Muscle of back (tissue), 11 donors: ENCODE results near the gene RFX2. TPM values are rescaled to one million over a fixed set of nuclear protein-coding genes. Genes with fewer than 3 reads are reported as not detected.
"Not testable (repeated sequence)": the region's sequence is repeated elsewhere in the genome, so short reads cannot be mapped to it uniquely, and the experiment has no call there.

Source experiments
- DNase-seq, 3 donors: peaks; one replicate each; pipeline versions ENCODE4 v3.0.0 to v3.0.0-alpha.2; 2013
- polyA plus RNA-seq, 10 donors: library from polyadenylated mRNA; unstranded; fragments of 120-200 nt; gene quantifications; one replicate each; pipeline ENCODE4 v1.2.1, GENCODE V29; 2013; ENCODE audit not compliant: insufficient read length in 10 of 10

Gene RFX2
- polyA plus RNA-seq, 10 donors: 5.2 to 10.9 (median 6.9) TPM

DNA sequence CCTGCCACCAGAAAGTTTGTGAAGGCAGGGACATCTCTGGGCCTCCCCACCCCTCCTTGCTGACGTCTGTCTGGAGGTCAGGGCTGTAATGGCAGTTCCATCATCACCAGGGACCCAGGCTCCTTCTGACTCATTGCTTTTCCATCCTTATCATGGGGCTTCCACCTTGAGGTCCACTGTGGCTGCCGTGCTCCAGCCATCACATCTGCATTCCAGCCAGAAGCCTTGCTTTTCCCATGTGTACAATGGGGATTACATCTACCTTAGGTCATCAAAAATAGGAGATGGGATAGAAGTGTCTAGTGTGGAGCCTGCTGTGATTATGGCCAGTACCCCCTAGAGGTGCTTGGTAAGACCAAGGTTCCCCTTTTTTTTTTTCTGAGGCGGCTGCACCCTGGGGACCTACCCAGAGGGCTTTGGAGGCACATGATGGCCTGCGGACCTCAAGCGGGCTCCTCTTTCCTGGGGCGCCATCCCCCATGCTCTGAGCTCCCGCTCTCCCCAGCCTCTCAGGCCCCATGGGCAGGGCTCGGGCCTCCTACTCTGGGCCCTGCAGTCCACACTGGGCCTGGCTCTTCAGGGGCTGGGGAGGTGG, 119.0 kb downstream of the RFX2 start:
- no peak for DNase-seq

DNA sequence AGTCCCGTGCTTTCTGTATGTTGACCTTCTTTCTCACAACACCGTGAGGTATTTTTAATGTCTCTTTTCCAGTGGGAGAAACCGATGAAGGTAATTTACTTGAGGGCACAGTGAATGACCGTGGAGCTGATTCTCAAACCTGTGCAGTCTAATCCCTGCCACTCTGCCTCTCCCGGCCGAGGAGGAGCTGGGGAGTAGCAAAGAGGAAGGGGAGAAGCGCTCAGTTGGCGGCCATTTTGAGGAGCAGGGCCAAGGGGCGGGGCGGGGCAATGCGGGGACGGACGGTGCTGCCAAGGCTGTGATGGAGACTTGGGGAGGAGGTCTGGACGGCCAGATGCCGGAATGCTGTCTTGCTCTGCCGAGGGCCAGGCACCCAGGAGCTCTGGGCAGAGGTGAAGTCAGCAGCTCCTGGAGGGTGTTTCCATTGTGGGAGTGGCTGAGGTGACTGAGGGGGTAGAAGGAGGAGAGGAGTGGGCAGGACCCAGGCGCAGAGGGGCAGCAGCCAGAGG, 120.0 kb downstream of the RFX2 start:
- no peak for DNase-seq

DNA sequence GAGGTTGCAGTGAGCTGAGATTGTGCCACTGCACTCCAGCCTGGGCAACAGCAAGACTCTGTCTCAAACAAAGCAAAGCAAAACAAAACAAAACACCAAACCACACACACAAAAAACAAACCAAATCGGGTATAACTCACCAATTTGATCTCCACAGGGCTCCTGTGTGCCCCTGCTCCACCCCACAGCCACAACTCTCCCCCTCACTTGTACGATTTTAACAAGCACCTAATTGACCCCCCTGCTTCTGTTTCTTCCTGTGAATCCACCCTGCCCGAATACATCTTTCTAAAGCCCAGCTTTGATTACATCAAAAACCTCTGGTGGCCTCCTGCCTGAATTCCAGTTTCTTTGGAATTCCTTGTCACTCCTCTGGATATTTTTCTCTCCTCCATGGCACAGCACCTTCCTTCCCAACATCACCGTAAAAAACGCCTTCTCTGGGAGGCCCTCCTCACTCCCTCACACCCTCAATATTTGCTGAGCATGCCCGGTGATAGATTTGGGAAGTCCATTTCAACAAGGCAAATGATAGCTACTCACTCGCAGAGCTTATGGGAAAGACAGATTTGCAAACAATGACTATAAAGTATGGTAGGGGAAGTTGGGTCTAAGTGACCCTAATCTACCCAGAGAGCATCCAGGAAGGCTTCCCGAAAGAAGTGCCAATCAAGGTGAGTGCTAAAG, 120.8 kb downstream of the RFX2 start:
- DNase-seq: no peak

DNA sequence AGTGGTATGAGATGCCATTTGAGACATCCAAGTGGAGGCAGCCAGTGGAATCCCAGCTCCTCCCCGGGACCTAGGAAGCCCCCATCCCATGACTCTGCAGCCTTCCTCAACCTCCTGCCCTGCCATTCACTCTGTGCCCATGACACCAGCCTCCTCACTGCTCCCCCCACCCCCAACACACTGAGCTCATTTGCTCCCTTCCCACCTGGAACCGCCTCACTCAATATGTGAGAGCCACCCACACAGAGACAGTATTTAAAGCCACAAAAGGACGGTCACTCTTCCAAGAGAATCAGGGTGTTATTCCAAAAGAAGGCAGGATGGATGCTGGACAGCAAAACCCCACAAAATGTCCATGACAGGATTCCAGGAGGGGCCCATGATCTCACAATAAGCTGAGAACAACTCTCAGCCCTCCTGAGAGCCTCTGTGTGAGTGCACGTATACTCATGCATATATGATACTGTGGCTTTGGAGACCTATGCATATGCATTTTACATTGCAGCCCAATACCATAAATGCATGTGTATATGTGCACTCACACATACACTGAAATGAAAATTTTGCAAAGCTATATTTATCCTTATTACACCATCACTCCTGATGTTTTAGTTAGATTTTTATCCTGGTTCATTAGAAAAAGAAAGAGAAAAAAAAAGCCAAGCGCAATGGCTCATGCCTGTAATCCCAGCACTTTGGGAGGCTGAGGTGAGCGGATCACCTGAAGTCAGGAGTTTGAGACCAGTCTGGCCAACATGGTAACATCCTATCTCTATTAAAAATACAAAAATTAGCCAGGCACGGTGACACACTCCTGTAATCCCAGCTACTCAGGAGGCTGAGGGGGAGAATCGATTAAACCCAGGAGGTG, 121.5 kb downstream of the RFX2 start:
- peak in 1 of 3 donors; percentile 52 for DNase-seq

DNA sequence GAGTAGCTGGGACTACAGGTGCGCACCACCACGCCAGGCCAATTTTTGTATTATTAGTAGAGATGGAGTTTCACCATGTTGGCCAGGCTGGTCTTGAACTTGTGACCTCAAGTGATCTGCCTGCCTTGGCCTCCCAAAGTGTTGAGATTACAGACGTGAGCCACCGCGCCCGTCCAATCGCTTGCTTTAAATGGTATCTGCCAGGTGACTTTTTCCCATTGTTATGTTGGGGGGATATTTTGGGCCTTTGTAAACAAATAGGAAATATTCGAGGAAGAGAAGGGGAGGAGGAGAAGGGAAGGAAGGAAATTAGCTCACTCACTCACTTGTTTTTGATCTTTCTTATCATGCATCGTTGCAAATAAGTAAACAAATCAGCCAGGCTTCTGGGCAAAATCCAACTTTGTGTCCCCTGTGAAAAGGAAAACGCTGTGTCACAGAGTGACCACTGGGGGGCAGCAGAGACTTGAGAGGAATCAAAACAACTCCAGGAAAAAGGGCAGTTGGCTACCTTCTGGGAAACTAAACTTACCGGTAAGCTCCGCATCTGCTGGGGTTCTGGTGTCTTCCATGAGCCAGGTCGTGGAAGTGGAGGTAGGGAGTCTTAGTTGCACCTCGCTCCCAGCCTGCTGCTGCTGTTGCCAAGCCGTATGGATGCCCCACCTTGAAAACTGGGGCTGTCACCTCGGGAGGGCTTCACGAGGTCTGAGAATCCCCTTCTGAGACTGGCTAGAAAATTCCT, 123.1 kb downstream of the RFX2 start:
- peak; percentile 77 to 90 (median 84) for DNase-seq

DNA sequence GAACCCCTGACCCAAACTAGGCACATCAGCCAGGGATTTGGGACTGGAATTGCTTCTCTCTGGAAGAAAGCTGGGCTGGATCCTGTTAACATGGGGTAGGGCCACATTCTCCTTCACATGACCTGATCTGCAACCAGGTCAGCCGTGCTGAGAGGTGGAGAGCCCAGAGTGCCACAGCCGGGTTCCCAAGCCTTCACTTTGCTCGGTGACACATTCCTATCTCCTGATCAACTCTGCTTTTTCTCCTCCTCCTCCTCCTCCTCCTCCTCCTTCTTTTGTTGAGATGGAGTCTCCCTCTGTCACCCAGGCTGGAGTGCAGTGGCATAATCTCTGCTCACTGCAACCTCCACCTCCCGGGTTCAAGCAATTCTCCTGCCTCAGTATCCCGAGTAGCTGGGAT, 124.5 kb downstream of the RFX2 start:
- not testable (repeated sequence) for DNase-seq

DNA sequence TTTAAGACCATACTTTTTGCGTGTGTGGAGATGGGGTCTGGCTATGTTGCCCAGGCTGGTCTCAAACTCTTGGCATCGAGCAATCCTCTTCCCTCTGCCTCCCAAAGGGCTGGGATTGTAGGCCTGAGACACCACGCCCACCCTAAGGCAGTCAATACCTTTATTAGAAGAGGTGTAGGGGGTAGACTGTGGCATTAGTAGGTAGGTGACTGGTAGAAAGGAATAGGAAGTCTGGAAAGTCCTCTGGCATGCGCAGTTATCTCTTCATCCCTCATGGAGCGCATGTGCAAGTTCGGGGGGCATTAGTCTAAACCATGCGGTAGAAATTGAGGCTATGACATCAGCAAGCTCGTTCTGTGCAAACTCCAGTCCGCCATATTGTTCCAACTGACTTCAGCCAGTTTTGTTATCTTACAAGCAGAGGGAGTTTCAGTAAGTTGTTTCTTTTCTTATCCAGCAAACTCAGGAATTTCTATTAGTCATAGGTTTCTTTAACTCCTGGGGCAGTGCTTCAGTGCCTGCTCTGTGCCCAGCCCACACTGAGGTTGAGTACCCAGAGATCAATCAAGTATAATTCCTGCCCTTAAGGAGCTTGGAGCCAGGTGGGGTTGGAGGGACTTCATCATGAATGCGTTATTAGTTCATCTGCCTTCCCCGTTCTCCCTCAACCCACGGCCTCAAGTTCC, 125.1 kb downstream of the RFX2 start:
- DNase-seq: no peak

DNA sequence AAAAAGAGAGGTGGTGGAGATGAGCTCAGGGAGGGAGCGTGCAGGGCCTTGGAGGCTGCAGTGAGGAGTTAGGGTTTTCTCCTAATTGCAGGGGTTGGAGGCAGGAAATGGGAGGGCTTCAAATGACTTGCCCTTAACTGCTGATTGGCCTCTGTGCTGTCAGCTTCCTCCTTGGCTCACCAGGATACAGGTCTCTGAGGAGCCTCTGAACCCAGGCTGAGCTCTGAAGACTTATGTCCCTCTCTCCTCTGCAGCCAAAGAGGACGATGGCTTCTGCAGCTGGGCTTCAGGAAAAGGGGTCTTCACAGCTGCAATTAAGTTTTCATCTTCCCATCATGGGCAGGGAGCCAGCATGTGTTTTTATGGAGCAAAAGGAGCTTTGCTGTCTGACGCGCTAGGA, 125.7 kb downstream of the RFX2 start:
- DNase-seq: peak in 2 of 3 donors; percentile 54 to 81

DNA sequence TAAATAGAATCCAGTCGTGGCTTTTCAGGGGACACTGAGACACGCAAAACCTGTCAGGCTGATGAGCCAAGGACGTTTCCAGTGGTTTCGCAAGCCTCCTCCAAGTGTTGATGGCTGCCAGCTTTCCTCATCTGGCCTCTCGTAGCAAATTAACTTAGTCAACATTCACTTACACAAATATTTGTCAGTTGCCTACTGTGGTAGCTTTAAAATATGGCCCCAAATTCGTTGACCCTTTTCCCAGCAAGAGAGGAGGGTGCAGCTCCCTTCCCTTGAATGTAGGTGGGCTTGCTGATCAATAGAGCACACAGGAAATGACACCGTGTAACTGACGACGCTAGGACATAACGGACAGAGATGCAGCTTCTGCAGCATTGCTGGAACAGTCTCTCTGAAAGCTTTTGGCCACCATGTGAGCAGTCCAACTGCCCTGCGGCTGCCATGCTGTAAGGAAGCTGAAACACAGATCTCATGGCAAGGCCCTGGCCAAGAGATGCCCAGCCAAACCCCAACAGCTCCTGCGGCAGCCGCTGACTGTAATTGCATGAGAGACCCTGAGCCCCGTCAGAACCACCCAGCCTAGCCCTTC, 126.8 kb downstream of the RFX2 start:
- no peak for DNase-seq

DNA sequence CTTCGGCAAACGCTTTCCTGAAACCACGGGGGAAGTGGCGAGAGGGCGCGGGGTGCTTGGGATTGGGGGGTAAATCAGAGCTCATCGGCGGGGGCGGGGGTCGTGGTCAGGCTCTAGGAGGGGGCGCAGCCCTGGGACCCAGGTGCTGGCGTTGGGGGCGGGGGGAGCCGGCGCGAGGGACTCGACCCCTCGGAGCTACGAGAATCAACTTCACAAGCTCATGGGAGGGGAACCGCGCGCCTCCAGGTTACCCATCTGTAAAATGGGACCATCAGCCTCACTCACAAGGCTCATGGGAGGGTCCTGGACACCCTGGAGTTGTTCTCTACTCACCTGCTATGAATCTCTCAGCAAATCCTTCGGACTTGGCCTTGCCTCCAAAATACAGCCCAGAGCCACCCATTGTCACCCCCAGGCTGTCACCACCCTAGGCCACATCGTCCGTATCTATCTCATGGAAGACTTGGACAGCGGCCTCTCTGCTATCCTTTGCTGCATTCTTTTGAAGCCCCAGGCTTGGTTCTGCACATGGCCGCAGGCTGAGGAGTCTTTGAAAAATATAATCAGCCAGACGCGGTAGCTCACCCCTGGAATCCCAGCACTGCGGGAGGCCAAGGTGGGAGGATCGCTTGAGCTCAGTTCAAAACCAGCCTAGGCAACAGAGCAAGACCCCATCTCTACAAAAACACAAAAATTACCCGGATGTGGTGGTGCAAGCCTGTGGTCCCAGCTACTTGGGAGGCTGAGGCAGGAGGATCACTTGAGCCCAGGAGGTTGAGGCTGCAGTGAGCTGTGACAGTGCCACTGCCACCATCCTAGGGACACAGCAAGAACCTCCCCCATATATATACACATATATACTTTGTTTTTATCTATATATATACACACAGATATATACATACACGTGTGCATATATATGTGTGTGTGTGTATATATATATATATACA, 131.4 kb downstream of the RFX2 start:
- no peak for DNase-seq

DNA sequence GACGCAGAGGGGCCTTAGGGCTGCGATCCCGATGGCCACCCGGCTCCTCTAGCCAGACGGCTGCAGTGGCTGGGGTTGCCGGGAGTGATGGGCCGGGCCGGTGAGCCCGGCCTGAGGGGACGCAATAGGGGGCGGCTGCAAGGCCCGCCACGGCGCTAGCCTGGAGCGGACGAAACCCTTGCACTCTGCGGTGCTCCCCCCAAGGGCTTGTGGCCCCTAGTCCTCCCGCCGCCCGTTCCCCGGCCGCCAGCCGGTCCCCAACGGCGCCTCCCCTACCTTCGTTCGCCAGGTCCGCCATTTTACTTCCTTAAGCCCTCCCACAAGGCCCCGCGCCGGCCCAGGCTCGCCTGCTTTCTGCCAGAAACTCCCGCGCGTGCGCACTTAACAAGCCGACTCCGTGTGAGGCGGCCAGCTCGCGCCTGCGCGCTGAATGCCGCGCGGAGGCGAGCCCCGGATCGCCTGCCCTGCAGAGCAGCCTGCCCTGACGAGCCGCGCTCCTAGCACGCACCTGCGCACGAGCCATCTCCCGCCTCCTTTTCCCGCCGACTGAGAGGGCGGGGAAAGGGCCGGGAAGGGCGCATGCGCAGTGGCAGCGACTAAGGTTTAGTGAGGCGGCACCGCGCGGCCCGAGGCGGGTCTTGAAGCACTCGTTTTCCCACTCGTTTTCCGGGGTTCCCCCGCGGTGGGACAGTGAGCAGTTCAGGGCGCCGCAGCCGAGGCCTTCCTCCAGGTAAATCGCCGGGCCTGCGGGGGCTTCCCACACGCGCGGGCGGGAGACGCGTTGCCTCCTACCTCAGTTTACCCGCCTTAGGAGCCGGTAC, 132.3 kb downstream of the RFX2 start, which contains the start of gene RANBP3:
RANBP3 (minus strand) TSS at position 356 of the 821 bp plus-strand sequence; CDS start at position 298, 58 bp downstream.
- DNase-seq: peak; percentile 99 to 100 (median 100)

DNA sequence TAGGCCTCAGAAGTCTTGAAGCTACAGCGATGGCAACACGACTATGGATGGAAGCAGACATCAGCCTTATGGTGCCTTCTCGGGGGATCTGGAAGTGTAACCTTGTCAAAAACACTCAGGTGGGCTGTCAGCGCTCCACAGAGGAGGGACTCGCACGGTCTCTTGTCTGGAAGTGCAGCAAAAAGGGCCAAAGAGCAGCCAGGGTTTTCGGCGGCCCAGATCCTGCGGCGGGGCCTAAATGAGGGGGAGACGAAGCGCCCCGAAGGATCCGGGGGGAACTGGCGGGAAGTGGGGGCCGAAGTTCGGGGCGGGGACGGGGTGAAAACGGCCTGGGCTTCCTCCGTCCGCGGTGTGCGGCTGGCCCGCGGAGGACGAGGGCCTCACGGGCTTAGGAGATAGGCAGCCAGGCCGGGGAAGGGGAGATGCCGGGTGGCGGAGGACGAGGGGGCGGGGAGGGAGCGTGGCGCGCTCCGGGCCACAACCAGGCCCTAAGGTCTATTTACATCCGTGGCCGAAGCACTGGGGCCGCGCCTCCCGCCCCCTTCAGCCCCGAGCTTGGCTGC, 133.0 kb downstream of the RFX2 start:
- DNase-seq: no peak

DNA sequence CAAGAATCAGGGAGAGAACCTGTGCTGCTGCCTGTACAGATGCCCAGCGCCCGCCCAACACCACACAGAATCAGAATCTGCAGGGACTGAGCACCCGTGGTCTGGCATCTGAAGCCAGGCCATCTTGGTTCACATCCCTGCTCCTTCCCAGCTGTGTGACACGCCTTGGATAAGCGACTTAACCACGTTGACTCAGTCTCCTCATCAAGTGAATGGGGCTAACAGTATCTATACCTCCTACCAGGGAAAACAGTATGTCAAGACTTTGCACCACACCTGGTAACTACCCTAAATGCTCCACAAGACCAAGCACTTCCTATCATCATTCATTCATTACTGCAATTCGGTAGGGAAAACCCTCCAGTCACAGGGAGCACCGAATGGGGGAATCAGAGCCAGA, 133.5 kb downstream of the RFX2 start:
- no peak for DNase-seq

DNA sequence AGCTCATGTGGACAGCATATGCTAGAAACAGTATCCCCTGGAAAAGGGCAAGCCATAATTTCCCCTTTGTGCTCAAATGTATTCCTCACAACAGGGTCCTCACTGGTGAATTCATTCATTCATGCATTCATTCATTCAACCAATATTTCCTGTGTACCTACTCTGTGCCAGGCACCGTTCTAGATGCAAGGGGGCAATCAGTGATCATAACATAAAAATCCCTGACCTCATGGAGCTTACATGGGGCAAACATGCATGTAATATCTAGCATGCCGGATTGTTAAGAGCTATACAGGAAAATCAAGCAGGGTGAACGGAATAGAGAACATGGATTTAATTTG, 134.9 kb downstream of the RFX2 start:
- no peak for DNase-seq

DNA sequence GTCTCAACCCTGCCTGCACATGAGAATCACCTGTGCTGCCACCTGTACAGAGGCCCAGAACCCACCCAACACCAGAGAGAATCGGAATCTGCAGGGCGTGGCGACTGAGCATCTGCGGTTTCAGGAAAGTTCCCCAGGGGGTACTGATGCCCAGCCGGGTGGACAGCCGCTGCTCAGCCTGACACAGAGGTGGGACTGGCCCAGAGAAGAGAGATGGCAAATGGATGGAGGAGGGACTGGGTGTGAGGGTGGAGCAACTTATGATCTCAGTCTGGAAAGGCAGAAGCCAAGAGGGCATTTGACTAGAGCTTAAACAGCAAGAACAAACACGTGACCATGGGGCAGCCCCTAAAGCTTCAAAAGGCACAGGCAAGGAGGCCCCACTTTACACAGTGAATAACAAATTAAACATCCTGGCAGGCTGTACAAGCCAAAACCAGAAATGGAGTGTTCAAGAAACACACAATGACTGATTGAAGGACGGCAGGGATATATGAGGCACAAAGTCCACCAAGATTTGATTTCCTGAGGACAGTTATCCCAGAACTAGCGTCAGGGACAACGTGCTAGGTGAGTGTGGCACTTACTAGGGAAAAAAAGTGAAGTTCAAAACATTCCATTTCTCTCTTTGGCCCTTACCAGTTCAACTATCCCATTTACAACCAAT, 135.4 kb downstream of the RFX2 start:
- DNase-seq: no peak

DNA sequence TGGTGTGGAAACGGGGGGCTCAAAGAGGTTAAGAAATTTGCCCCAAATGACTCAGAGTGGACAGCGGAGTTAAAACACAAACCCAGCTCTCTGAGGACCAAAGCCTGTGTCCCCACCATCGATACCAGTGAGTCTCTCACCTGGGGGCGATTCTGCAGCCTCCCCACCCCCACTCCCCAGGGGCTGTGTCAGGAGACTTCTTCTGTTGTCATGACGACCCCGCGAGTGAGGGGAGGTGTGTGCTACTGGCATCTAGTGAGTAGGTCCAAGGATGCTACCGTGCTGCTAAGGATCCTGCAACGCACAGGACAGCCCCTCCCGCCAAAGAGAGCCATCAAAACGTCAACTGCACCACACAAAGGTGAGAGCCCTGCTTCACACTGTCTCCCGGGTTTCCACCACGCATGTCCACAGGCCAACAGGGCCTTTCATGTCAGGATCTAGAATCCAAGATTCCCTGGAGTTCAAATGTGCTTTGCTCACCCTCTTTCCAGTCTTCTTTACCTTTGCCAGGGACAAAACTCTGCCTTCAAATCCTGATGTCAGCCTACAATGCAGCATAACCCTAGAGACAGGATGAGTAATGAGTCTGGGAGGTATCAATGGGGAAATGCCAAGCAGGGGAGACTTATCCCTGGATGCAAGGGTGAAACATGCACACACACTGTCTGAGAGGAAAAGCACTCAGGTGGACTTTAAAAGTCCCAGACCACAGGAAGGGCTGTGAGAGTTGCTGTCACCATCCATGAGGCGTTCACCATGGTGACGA, 136.2 kb downstream of the RFX2 start:
- no peak for DNase-seq

DNA sequence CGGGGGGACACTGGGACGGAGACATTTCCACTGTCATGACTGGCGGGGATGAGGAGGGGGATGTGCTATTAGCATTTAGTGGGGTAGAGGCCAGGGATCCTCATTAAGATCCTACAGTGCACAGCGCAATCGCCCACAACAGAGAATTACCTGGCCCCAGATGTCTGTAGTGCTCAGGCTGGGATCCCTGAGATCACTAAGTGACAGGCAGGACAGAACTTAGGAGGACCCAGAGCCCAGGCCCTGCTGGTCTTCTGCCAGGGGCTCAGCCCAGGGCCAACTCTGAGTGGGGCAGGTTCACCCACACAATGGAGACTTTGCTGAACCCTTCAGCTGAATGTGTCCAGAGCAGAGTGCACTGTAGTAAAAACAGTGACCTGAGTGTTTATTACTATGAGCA, 136.9 kb downstream of the RFX2 start:
- no peak for DNase-seq
